Measurements from ENCODE around the gene ZCCHC14.

GRCh38 chr16:87489434-87490045 lies 3.3 kb downstream of the ZCCHC14 start:
- TF ChIP-seq POLR2A (IDR thresholded peaks at IDR 0.05), result no peak
- no peak for TF ChIP-seq CTCF (IDR thresholded peaks at IDR 0.05)

Data from esophagus squamous epithelium (tissue), 4 donors.